ENCODE results near the gene ZNF385C.
A peak's percentile ranks its signal among the peaks of the same experiment; 100 is the strongest.

Gene ZNF385C

DNA sequence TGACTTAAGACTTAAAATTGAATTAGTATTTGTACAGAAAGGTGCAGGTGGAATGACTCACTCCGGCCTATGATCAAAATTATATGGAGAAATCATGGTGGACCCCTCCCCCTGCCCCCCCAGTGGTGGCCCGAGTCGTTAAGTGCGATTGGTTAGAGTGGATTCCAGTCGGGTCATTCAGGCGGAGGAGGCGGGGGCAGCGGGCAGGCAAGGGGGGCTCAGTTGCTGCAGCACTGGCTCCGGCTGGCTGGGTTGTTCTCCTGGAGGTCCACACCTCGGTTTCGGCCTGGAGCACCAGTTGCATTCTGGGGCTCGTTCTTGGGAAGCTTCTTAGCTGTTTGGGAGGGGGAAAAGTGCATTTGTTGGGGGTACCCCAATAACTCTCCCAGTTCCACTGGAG is 27.3 kb upstream of the ZNF385C start:
- DNase-seq (ENCODE audit: low read depth) = no peak

DNA sequence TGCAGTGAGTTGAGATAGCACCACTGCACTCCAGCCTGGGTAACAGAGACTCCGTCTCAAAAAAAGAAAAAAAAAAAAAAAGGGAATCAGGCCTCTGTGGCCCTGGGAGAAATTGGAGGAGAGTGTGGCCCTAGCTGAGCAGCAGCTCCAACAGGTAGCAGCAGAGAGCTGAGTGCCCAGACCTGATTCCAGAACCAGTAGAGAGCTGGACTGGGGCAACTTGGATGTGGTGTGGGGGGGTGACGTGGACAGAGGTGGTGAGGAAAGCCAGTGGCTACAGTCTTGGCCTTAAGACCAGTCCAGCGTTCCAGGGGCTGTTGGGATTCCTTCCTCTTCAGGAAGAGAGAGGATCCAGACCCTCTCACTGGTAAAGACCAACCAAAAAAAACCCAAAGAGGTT is 26.0 kb upstream of the ZNF385C start:
- DNase-seq (ENCODE audit: low read depth) = no peak

DNA sequence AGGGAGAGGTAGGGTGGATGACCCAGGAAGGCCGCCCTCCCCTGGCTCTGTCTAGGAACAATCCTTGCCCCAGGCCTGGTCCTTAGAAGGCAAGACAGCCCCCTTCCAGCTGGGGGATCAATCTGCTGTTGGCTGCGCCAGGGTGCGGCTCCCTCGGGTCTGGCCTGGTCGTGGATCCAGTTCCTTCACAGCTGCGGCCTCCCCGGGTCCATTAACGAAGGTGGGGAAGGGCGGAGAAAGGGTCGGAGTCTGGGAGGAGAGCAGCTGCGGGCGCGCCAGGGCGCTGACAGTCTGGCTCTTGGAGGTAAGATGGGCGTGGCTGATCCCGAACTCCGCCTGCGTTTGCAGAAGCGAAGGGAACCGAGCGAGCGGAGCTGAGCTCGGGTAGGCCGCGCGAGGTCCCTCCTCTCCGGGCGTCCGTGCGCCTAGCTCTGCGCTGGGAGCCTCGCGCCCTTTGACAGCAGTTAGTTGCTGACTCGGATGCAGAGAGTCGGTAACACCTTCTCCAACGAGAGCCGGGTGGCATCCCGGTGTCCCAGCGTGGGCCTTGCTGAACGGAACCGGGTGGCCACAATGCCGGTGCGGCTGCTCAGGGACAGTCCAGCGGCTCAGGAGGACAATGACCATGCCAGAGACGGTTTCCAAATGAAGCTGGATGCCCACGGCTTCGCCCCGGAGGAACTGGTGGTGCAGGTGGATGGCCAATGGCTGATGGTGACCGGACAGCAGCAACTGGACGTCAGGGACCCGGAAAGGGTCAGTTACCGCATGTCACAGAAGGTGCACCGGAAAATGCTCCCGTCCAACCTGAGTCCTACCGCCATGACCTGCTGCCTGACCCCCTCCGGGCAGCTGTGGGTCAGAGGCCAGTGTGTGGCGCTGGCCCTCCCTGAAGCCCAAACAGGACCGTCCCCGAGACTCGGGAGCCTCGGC is 24.4 kb upstream of the ZNF385C start, which contains the start of gene HSPB9:
Gene HSPB9 (plus strand): TSS at position 434 of the 933 bp plus-strand sequence. CDS start 47 bp downstream, at position 481.
- DNase-seq (ENCODE audit: low read depth) = no peak

DNA sequence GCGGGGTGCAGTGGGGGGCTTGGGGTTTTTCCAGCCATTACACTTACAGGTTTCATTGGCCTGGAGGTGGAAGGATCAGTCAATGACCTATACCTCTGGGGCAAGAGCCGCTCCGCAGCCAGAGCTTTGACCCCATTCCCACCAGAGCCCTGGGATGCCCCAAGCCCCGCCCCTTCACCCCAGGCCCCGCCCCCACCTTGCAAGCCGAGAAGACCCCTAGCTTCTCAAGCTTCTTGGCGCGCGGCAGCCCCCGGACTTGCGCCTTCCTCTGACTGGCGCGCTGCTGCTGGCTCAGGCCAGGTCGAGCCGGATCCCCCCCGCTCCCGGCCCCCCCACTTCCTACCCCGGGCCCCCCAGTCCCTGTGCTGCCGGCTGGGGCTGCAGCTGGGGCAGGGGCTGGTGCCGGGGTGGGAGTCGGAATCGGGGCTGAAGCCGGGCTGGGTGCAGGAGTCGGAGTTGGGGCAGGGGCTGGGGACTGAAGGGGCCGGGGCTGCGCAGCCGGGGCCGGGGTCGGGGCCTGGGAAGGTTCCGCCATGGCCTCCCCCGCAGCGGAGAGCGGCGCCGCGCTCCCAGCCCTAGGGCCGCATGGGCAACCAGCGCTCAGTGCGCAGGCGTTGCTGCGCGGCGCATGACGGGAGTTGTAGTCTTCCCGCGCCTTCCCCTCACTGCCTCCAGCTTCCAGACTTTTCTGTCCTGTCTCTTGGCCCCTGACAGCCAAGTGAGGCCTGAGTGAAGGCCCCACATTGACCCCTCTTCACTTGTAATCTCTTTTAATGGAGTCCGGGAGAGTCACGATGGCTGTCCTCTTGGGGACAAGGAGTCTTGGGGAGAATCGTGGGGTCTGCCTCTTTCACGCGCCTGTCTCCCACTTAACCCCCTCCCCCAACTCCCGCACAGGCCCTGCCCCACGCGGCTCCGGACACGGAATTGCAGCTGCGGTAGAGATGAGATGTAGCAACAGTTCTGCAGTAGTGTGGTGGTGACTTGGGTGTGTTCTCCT is 22.8 kb upstream of the ZNF385C start, which contains the start of gene KAT2A:
Gene KAT2A (minus strand): TSS at position 598 of the 1,000 bp plus-strand sequence. CDS start 63 bp downstream, at position 535.
- DNase-seq (ENCODE audit: low read depth) = peak; percentile 63

DNA sequence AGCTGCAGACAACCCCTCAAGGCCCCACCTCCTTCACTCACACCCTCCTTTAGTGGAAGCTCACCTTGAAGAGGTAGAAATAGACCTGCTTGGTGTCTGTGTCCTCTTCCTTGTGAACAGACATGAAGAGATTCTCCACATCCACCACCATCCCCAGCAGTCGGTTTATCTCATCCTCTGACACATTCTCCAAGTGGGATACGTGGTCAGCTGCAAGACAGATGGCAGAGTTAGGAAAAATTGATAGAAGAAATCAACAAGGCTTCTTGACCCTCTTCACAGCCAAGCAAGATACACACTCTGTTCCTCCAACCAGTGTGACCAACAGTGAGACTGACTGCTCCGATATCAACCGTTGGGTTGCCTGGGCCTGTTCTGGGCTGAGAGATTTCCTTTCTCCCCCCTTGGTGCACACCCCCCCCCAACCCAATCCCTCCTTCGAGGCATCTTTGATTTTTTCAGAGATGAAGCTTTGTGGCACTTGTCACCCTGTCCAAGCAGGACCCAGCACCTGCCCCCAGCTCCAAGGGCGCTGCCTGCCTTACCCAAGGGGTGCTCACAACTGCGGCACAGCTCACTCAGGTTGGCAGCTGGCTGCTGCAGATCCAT is 22.0 kb upstream of the ZNF385C start:
- DNase-seq (ENCODE audit: low read depth) = no peak

DNA sequence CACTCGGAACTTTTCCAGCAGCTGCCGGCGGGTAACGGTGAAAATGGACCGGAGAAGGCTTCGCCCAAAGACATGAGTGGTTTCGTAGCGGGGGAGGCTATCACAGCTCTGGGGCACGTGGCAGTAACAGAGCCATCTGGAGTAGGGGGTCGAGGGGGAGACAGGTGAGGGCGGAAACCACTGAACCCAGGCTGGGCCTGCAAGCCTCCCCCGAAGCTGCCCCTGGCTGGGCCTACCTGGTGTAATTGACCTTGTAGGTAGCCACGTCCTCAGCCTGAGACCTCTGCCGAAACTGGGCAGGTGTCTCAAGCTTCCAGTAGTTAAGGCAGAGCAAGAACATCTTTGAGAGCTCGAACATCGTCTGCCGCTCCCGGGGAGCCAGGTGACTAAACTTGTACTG is 21.0 kb upstream of the ZNF385C start:
- no peak for DNase-seq (ENCODE audit: low read depth)

DNA sequence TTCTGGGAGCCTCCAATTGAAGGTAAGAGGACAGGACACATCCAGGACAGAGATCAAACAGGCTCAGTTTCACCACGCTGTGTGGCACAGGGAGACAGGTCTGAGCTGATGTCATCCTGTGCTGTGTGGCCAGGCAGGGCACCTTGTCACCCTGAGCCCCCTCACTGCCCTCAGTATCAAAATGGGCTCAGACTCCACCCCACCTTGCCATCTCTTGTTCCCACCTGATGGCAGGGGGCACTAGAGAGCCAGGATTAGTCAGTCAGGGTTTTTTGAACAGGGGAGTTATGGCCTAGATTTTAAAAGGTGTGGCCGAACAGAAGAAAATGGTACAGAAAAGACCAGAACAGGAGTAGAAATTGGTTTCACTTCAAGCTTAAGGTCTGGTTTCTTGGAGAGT is 20.3 kb upstream of the ZNF385C start:
- DNase-seq (ENCODE audit: low read depth) = no peak

DNA sequence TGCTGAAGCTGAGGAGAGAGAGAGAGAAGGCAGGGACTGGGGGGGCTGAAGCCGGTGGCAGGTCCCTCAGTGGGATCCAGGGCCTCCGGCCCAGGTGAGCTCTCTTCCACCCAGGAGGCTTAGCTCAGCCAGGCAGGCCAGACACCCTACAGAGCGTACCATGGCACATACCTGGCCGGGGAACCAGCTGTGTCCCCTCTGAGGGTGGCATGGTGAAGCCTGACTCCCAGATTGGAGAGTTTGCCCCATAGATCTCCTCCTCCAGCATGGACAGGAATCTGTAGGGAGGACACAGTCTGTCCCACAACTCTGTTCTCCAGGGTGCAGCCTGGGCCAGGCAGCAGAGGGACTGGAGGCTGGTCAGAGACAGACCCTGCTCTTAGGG is 19.8 kb upstream of the ZNF385C start:
- DNase-seq (ENCODE audit: low read depth) = no peak

DNA sequence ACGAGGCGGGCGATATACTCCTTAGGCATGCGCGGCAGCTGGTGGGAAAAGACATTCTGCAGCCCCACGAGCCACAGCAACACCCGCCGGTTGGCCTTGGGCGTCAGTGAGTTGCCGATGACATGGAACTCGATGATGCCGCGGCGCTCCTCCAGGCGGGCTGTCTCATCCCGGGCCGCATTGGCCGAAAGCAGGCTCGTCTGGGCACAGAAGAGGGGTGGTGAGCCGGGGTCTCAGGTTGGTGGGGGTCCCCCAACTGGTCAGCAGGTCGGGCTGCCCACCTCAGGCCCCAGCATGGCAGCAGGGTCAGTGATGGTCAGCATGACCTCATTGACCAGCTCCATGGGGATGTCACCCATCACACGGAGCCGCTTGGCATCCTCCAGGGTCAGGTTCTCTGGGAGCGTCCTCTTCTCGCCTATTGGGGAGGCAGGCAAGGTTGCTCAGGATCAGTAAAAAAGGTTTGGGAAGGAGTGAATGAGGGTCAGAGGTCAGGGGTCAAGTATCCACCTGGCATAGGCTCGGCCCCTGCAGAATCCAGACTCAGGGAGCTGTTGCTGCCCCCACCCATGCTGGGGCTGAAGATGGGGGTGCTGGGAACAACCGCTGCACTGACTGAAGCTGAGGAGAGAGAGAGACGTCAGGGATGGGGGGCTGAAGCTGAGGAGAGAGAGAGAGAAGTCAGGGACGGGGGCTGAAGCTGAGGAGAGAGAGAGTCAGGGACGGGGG is 19.3 kb upstream of the ZNF385C start:
- no peak for DNase-seq (ENCODE audit: low read depth)

DNA sequence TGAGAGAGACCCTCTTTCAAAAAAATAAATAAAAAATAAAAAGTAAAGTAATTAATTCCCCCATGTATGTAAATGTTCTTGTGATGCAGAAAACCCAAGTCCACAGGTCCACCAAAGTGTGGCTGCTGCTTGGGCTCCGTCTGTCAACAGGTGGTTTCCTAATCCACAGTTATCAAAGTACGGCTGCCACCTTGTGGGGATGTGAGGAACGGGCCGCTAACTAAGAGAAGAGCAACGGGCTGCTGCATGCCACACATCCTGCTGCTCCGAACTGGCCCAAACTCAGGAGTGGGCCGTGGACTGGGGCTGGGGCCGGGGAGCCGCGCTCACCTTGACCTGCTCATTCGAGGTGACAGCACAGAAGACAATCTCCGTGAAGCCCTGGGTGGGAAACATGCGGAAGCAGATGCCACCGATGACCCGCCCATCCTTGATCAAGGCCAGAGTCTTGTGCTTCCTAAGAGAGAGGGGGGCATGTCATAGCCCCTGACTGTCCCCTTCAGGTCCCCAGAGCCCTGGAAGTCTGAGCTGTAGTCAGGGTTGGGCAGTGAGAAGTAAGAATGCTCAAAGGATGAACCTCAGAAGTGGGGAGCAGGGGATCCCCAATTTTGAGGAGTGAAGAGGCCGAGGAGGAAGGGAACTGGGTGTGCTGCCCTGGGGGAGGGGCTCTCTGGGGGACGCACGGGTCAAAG is 18.6 kb upstream of the ZNF385C start:
- DNase-seq (ENCODE audit: low read depth) = peak; percentile 71

DNA sequence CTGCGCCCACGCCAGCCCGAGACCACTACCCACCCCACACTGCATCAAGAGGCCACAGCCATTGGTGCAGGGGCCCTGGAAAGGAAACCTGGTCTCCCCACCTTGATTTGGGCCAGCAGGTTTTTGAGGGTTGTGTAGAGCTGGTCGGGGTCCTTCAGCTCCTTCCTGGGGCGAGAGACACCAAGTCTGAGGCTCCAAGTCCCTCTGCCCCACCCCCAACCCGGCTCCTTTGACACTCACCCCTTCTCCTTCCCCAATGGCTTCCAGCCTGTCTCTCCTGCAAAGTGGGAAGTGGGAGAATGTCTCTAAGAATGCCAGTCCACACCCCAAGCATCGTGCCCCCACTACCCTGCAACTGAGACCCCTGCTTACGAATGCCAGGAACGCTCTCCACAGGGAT is 15.8 kb upstream of the ZNF385C start:
- DNase-seq (ENCODE audit: low read depth) = no peak

DNA sequence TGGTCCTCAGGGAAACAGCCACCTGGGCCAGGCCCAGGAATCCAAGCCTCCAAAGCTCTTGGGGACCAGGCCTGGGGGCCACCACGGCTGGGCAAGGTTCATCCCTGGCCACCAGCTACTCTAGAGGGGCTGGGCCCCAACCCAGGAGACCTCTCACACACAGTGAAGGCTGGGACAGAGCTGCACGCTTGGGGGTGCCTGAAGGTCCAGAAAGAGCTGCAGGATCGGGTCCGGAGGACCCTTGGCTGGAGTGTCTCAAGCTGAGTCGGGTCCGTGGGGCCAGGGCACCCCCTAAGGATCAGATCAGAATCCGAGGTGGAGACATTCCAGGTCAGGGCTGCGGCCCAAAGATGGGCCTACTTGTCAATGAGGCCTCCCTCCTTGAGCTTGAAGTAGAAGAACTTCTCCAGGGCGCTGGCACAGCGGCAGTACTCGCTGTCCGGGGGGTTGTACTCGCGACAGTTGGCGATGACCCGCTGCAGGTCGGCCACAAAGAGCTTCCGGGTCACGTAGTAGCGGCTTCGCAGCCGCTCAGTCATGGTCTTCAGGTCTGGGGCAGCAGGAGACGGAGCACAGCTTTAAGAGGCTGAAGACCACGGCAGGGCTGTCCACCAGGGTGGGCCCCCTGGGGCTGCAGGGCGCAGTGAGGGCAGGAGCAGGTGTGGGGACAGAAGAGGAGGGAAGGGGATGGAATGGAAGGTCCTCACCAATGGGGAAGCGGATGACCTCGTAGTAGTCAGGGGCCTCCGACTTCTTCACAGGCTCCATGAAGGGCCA is 15.2 kb upstream of the ZNF385C start:
- DNase-seq (ENCODE audit: low read depth) = no peak

DNA sequence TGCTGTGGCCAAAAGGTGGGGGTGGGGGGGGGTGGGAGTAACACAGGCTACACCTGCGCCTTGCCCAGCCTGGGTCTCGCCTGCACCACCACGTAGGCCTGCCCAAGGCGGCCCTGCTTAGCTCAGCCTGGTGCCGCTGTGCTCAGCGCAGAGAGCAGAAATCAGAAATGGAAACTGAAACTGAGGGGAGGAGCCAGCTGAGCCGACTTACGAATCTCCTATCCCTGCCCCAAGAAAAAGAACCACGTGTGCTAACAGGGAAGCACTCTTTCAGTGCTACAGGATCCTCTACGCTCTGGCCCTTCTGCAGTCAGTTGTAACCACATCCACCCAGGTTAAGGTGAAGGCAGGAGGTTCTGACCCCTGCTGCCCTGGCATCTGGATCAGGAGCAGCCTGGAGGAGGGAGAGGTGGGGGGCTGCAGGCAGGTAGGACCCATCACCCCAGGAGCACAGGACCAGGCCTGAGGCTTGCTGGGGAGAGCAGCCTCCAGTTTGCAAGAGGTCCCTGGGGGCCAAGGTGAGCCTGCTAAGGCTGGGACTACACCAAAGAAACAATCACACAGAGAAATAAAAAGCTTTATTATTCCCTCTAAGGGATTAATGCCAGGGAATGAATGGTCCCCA is 14.4 kb upstream of the ZNF385C start, which contains the start of gene DHX58:
Gene DHX58 (minus strand): TSS at position 163 of the 625 bp plus-strand sequence. CDS start 822 bp downstream, outside the sequence.
- peak; percentile 78 for DNase-seq (ENCODE audit: low read depth)

DNA sequence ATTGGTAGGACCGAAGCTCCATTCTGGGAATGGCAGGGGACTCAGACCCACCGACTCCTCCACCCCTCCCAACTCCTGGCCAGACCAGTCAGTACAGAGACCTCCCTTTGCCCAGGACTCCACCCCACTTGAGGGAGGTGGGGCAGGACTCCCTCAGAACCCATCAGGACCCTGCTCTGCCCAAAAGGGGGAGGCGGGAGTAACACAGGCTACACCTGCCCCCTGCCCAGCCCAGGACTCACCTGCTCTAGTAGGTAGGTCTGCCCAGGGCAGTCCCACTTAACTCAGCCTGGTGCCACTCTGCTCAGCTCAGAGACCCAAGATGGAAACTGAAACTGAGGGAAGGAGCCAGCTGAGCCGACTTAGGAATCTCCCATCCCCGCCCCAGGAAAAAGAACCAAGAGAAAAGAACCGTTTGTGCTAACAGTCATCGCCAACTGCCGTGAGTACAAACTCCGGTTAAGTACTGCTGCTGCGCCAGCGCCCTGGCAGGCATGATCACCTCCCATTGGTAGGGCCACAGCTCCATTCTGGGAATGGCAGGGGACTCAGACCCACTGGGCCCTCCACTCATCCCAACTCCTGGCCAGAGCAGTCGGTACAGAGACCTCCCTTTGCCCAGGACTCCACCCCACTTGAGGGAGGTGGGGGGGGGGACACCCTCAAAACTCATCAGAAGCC is 13.7 kb upstream of the ZNF385C start:
- no peak for DNase-seq (ENCODE audit: low read depth)

DNA sequence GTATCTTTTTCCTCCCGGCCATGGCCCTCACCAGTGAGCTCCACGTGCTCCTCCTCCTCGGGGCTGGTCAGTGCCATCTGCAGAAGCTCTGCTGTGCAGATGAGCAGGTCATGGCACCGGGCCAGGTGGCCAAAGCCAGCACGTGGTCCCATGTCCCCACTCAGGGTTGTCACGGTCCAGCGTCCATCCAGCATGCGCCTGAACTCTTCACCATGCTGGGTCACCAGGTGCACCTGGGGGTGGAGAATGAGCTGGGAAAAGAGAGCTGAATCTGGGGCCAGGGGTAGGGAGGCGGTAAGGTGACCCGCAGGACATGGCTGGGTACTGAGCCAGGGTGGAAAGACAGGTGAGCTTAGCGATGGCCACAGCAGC is 13.0 kb upstream of the ZNF385C start:
- DNase-seq (ENCODE audit: low read depth) = no peak

DNA sequence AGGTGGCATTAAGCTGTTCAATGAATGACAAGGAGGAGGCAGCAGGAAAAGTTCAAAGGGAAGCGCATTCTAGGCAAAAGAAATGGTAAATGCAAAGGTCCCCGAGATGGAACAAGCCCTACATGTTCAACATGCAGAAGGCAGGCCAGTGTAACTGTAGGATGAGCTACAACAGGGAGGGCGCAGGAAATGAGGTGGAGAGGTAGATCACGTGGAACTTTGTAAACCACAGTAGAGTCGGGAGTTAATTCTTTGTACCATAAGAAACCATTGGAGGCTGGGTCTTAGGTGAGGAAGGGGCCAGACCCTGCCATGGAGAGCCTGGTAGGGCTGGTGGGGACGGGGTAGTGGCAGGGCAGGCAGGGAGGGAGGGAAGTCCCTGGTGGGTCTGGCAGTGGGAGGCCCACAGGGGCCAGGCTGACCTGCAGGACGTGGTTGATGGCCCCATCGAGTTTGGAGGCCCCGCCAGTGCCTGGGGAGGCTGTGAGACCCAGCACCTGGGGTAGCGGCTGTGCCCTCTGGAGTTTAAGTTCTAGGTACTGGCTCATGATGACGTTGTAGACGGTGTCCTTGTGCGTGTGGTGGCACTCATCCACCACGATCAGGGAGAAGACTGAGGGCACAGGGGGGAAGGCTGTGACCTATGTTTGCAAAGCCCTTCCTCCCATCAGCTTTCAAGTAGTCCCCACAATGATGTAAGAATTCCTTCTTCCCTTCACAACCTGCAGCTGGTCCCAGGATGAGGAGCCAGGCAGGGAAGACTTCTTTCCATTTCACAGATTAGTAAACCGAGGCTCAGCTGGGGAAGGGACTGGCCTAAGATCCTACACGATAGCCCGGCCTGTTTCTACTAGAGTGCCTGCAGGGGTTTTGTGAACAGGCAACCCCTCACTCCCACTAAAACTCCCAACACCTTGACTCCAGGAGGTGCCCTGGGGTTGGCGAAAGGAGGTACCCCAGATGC is 12.3 kb upstream of the ZNF385C start:
- DNase-seq (ENCODE audit: low read depth) = no peak

DNA sequence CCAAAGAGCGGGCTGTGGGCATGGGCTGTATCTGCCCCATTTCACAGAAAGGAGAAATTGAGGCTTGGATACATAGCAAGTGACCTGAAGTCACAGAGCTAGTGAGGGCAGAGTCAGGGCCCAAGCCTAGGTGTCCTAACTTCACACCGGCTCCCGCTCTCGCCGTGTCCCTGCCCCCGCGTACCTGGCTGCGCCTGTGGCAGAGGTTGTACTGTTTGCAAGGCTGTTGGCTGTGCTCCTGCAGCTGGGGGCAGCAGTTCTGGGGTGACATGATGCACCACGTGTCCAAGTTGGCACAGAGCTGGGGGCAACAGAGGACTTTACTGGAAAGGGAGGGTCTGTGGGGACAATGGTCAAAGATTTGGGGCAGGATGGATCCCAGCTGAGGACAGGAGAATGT is 10.8 kb upstream of the ZNF385C start:
- DNase-seq (ENCODE audit: low read depth) = no peak

Measured in fibroblast of the conjunctiva (primary cell).